Heart left ventricle (tissue), 16 donors: ENCODE measurements around the gene OR2F1. TPM values are rescaled to one million over a fixed set of nuclear protein-coding genes. Genes with fewer than 3 reads are reported as not detected.

Experiments
- ATAC-seq, 4 donors: fragments of 200-7000 bp; cut with Tn5 transposase; one replicate each; pipeline ENCODE4 v1.9.1; 2020 to 2022; ENCODE audit warnings: moderate library complexity in 4 of 4, mild to moderate bottlenecking in 3 of 4, moderate number of reproducible peaks in 1 of 4
- DNase-seq, 5 donors: peaks; one replicate each; pipeline ENCODE4 v3.0.0-alpha.2; 2020
- H3K27ac ChIP-seq, 12 donors: fragments of 200-600 bp; sonication (generic) in 4 of 12; one replicate each; pipeline versions ENCODE4 v1.5.0 to v1.8.0; 2016 to 2022; ENCODE audit warnings: mild to moderate bottlenecking in 2 of 12
- H3K27me3 ChIP-seq, 9 donors: fragments of 200-600 bp; sonication (generic) in 2 of 9; one replicate each; pipeline versions ENCODE4 v1.5.1 to v1.8.0; 2016 to 2022; ENCODE audit warnings: mild to moderate bottlenecking in 3 of 9
- H3K36me3 ChIP-seq, 9 donors: fragments of 200-600 bp; sonication (generic) in 2 of 9; one replicate each; pipeline versions ENCODE4 v1.5.0 to v1.8.0; 2018 to 2022; ENCODE audit warnings: mild to moderate bottlenecking in 2 of 9
- H3K4me1 ChIP-seq, 12 donors: fragments of 200-600 bp; sonication (generic) in 4 of 12; one replicate each; pipeline versions ENCODE4 v1.5.0 to v1.8.0; 2016 to 2022; ENCODE audit warnings: mild to moderate bottlenecking in 3 of 12
- H3K4me3 ChIP-seq, 12 donors: fragments of 200-600 bp; sonication (generic) in 4 of 12; one replicate each; pipeline versions ENCODE4 v1.5.0 to v1.8.0; 2017 to 2022; ENCODE audit warnings: mild to moderate bottlenecking in 9 of 12, moderate library complexity in 4 of 12
- H3K9me3 ChIP-seq, 12 donors: fragments of 200-600 bp; sonication (generic) in 4 of 12; one replicate each; pipeline versions ENCODE4 v1.5.0 to v1.8.0; 2016 to 2022; ENCODE audit warnings: mild to moderate bottlenecking in 1 of 12
- POLR2A ChIP-seq, 2 donors: fragments of 450-650 bp; IDR thresholded peaks; one replicate each; pipeline ENCODE4 v1.6.1; 2017; ENCODE audit warnings: antibody characterized with exemption in 2 of 2, mild to moderate bottlenecking in 2 of 2, moderate library complexity in 2 of 2
- WGBS, 4 donors: extraction: QIAGEN DNeasy Blood & Tissue Kit in 2 of 4; methylation state at CpG; one replicate each; pipeline versions ENCODE4 v1.1.5 to v1.1.7; 2013 to 2018; 5-methylcytosine and 5-hydroxymethylcytosine counted together
- intact Hi-C, 10 donors: fragments of 100-400 bp; cut with DNase I; formaldehyde crosslinking; loops; one replicate each; pipeline versions ENCODE4 v1.11.1 to v1.14.2; 2022
- polyA plus RNA-seq, 2 donors: library from polyadenylated mRNA; stranded (reverse); fragments of 200-250 nt; gene quantifications; one replicate each; pipeline ENCODE4 v1.2.3, GENCODE V29; 2013
- total RNA-seq, 9 donors: library from RNA; depleted of rRNA in 2 of 9; stranded (reverse); fragments of >200 nt in 2 of 9; fragmentation: NEBNext Ultra II Directional in 3 of 9; extraction: Animal tissue kit (Norgen Biotek cat#: 25700) in 3 of 9; gene quantifications; one replicate each; pipeline versions ENCODE4 v1.1.0 to v1.2.4, GENCODE V29; 2016 to 2023
- TF ChIP-seq, protein P1 (sequence below), 12 donors: fragments of 200-600 bp; sonication (generic) in 4 of 12; IDR thresholded peaks; one replicate each; pipeline versions ENCODE4 v1.5.0 to v1.8.0; 2018 to 2022; ENCODE audit warnings: antibody characterized with exemption in 12 of 12, mild to moderate bottlenecking in 5 of 12
- donor health status: ischemic (EF 13 %, LVEDD 7.1; RV severe dilation, severe dysfunction).
- donor health status: healthy with polysubstance abuse.
- donor health status: DM: no; HTN: yes; CAD: no.
- donor health status: DM: no; HTN: no; CAD: no.
- donor health status: ischemic (EF 25% LVEDD 6.9; RV normal size, moderate dysfunction).
- donor health status: ischemic (EF 25% LVEDD 5.7; RV mildly dilated, moderate dysfunction).
- donor health status: healthy.
- donor health status: DM: yes; HTN: yes; CAD: no.
- donor health status: ischemic (EF 35%, LVEDD 5.7; RV mildly dilated, moderate dysfunction).
- donor health status: nonischemic (EF 11% LVEDD 7.7; RV severe dilation, severe dysfunction).
- donor health status: DM: yes; HTN: yes; CAD: no.
- donor health status: PGD.
- donor health status: ischemic (EF 29% LVEDD 5.4; RV normal size, mild dysfunction).
- donor health status: nonischemic (EF 23%, LVEDD 6.1; RV moderate dilation, normal function).

The OR2F1 gene
- total and polyA plus RNA-seq, 11 donors, result not detected

DNA sequence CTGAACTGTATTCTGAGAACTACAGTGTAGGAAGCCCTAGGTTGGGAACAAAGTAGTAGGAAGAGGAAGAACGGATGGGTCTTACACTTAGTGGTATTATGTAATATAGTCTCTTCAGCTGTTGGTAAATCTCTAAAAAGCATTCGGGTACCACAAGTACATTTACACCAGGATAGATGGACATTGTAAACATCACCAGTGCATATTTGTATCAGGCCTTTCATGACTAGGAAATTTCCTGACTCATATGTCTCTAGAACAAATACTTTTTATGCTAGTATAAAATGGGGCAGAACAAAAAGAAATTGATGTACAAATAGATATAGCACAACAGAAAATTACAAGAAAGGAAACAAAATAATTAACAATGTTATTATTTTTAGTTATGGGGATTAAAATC, 23.9 kb downstream of the OR2F1 start:
- H3K9me3 ChIP-seq, result no peaks in the 10 kb centered on the region
- intact Hi-C loops, result loop anchor here in 1 of 10 donors (10.0 kb wide), 1 partner anchor 156 kb away; no protein-coding TSS in a partner anchor
- no peaks in the 10 kb centered on the region for H3K4me1 ChIP-seq
- H3K4me3 ChIP-seq, result no peak overlapping the region
- no peaks in the 10 kb centered on the region for H3K27me3 ChIP-seq
- DNase-seq, result no peak
- no peak overlapping the region for H3K27ac ChIP-seq
- no peak for ATAC-seq
- 81 to 83% (median 82%) methylated on average over 2 of the region's 2 CpGs for WGBS, 4 donors
- H3K36me3 ChIP-seq, result no peaks in the 10 kb centered on the region
- TF ChIP-seq POLR2A (IDR thresholded peaks at IDR 0.05), result no peak
- TF ChIP-seq, protein P1, sequence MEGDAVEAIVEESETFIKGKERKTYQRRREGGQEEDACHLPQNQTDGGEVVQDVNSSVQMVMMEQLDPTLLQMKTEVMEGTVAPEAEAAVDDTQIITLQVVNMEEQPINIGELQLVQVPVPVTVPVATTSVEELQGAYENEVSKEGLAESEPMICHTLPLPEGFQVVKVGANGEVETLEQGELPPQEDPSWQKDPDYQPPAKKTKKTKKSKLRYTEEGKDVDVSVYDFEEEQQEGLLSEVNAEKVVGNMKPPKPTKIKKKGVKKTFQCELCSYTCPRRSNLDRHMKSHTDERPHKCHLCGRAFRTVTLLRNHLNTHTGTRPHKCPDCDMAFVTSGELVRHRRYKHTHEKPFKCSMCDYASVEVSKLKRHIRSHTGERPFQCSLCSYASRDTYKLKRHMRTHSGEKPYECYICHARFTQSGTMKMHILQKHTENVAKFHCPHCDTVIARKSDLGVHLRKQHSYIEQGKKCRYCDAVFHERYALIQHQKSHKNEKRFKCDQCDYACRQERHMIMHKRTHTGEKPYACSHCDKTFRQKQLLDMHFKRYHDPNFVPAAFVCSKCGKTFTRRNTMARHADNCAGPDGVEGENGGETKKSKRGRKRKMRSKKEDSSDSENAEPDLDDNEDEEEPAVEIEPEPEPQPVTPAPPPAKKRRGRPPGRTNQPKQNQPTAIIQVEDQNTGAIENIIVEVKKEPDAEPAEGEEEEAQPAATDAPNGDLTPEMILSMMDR (IDR thresholded peaks at IDR 0.05), result no peak

DNA sequence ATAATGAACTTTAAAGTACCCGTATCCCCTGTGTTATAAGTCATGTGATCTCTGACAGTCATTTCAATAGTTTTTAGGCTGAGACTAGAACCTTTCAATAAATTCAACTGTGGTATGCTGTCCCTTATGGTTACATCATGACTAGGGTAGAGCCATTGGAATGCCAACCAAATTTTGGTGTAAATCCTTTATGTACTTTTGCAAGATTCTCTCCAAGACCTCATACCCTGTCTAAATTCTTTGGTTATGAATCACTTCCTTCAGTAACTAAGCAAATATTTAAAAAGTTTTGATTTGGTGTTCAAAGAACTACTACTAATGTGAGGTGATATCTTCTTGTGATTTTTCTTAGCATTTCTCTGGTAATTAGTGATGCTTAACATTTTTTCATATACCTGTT, 24.7 kb downstream of the OR2F1 start:
- H3K4me1 ChIP-seq, result no peaks in the 10 kb centered on the region
- no peak for ATAC-seq
- H3K4me3 ChIP-seq, result no peak overlapping the region
- H3K36me3 ChIP-seq, result no peaks in the 10 kb centered on the region
- no peak overlapping the region for H3K27ac ChIP-seq
- H3K9me3 ChIP-seq, result no peaks in the 10 kb centered on the region
- 85 to 96% (median 91%) methylated on average over 1 of the region's 1 CpG for WGBS, 4 donors
- H3K27me3 ChIP-seq, result no peaks in the 10 kb centered on the region
- intact Hi-C loops, result loop anchor here in 1 of 10 donors (10.0 kb wide), 1 partner anchor 155 kb away; no protein-coding TSS in a partner anchor
- no peak for TF ChIP-seq POLR2A (IDR thresholded peaks at IDR 0.05)
- TF ChIP-seq, protein P1 (IDR thresholded peaks at IDR 0.05), result no peak
- DNase-seq, result no peak

DNA sequence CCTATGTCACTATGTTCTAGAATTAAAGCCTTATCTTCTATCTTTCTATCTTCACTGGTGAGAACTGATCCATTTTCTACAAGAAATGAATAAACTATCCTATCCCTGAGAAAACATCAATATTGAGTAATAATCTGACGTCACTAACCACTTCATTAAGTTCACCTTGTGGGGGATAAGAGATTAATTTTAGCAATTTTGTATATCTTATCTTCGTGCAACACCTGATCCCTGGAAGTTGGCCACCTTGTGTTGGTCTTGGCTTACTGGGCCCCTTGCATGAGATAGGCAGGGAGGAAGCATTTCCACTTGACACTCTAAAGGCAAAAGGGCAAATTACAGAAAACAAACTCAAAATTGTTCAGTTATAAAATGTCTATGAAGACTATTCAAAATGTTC, 25.4 kb downstream of the OR2F1 start:
- Histone ChIP-seq H3K9me3 (no peaks in the 10 kb centered on the region), H3K27me3 (no peaks in the 10 kb centered on the region), H3K36me3 (no peaks in the 10 kb centered on the region), H3K4me1 (no peaks in the 10 kb centered on the region), H3K4me3 (no peak overlapping the region), H3K27ac (no peak overlapping the region)
- ATAC-seq (no peak), DNase-seq (no peak)
- intact Hi-C loops, result loop anchor here in 1 of 10 donors (10.0 kb wide), 1 partner anchor 155 kb away; no protein-coding TSS in a partner anchor
- TF ChIP-seq POLR2A (IDR thresholded peaks at IDR 0.05), result no peak
- TF ChIP-seq, protein P1 (IDR thresholded peaks at IDR 0.05), result no peak
- WGBS, 4 donors, result 52 to 59% (median 58%) methylated on average over 2 of the region's 2 CpGs

DNA sequence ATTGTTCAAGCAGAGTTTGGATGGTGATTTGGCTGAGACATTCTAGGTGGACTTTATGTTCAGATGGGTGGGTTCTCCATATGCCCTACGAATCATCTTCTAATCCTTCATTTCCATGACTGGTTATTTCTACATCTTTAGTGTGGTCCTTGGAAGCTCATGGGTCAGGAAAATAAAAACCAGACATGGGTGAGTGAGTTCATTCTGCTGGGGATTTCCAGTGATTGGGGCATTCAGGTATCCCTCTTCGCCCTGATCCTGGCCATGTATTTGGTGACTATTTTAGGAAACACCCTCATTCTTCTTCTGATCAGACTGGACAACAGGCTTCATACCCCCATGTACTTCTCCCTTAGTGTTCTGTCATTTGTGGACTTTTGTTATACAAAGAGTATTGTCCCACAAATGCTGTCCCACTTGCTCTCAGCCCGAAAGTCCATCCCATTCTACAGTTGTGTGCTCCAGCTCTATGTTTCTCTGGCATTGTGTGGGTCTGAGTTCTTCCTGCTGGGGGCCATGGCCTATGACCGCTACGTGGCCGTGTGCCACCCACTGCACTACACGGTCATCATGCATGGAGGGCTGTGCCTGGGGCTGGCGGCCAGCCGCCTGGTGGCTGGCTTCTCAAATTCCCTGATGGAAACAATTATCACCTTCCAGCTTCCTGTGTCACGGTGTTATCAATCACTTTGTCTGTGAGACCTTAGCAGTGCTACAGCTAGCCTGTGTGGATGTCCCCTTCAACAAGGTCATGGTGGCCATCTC, 26.3 kb downstream of the OR2F1 start:
- 83 to 91% (median 87%) methylated on average over 10 of the region's 10 CpGs for WGBS, 4 donors
- ATAC-seq, result no peak

More for the DNA sequence above, 26.3 kb downstream of the OR2F1 start:
- no peak overlapping the region for H3K4me3 ChIP-seq
- no peaks in the 10 kb centered on the region for H3K9me3 ChIP-seq
- intact Hi-C loops, result no loop called here
- no peak for TF ChIP-seq POLR2A (IDR thresholded peaks at IDR 0.05)
- TF ChIP-seq, protein P1 (IDR thresholded peaks at IDR 0.05), result no peak
- no peak overlapping the region for H3K27ac ChIP-seq
- H3K4me1 ChIP-seq, result no peaks in the 10 kb centered on the region
- H3K27me3 ChIP-seq, result no peaks in the 10 kb centered on the region
- H3K36me3 ChIP-seq, result no peaks in the 10 kb centered on the region
- no peak for DNase-seq
